Measurements from ENCODE around the gene C1orf53. TPM values are rescaled to one million over a fixed set of nuclear protein-coding genes. Genes with fewer than 3 reads are reported as not detected.

The C1orf53 gene
- total and polyA plus RNA-seq, 2 of the 8 experiments (the other 6 are each of a cell fraction or from before 2014, with no cell fraction given): 0.56 to 1.3 TPM

- Histone ChIP-seq H3K4me1 (replicated peaks in 1 of 4; ENCODE audit: control insufficient read depth in 3 of 4, insufficient read depth in 4 of 4, low read length in 3 of 4) (peaks cover 13 to 45% (median 23%) of the 10 kb centered on the region in 4 experiments), H3K79me2 (ENCODE audit: control insufficient read depth in 1 of 2, insufficient read depth in 2 of 2, low read length in 2 of 2) (no peaks in the 10 kb centered on the region), H2BK5ac (ENCODE audit: low read depth, low read length) (no peak overlapping the region), H3K9ac (replicated peaks in 1 of 4; ENCODE audit: extremely low read depth in 1 of 4, low read depth in 3 of 4, low read length in 3 of 4) (no peak overlapping the region), H2BK12ac (ENCODE audit: low read depth, low read length) (no peak overlapping the region), H3K18ac (ENCODE audit: extremely low read depth, low read length) (peak overlapping the region; percentile 66; the same call in 1 of the 2 replicates), H3K4ac (replicated peaks; ENCODE audit: insufficient read length, low read depth, low read length) (no peak overlapping the region), H3K23me2 (ENCODE audit: low read depth, low read length) (peaks cover 4% of the 10 kb centered on the region; the same call in 1 of the 2 replicates), H3K23ac (ENCODE audit: insufficient read length) (no peak overlapping the region), H2AK5ac (ENCODE audit: low read depth, low read length) (no peak overlapping the region), H3K9me3 (ENCODE audit: insufficient read depth in 2 of 2, low read depth in 1 of 2, low read length in 1 of 2) (no peaks in the 10 kb centered on the region), H3K4me2 (ENCODE audit: insufficient read depth in 1 of 2, low read depth in 2 of 2, low read length in 2 of 2) (peak overlapping the region; percentile 74 to 83), H3K56ac (replicated peaks; ENCODE audit: insufficient read length, low read depth, low read length) (no peak overlapping the region), H4K91ac (replicated peaks; ENCODE audit: insufficient read length, low read length) (no peak overlapping the region), H3K27ac (ENCODE audit: low read depth, low read length) (no peak overlapping the region), H3K14ac (ENCODE audit: insufficient read length) (no peak overlapping the region), H3K4me3 (ENCODE audit: extremely low read depth in 1 of 4, insufficient read depth in 2 of 4, low read depth in 3 of 4, low read length in 4 of 4) (peak overlapping the region; percentile 12 to 58 (median 28); a peak in 6 of 8 replicates), H3K79me1 (ENCODE audit: low read depth, low read length) (no peaks in the 10 kb centered on the region), H4K20me1 (replicated peaks in 1 of 2; ENCODE audit: control insufficient read depth in 1 of 2, insufficient read depth in 2 of 2, low read length in 2 of 2) (peaks cover 14 to 21% of the 10 kb centered on the region in 2 experiments), H4K8ac (ENCODE audit: extremely low read depth, insufficient read depth, low read length) (no peak overlapping the region), H2BK15ac (ENCODE audit: low read length) (no peak overlapping the region; the same call in 1 of the 2 replicates), H2AFZ (ENCODE audit: low read length) (no peak overlapping the region; the same call in 1 of the 2 replicates), H4K5ac (ENCODE audit: insufficient read length, low read depth, low read length) (no peak overlapping the region), H2BK20ac (ENCODE audit: low read length) (no peak overlapping the region), H3K27me3 (replicated peaks in 1 of 4; ENCODE audit: control insufficient read depth in 3 of 4, extremely low read depth in 1 of 4, insufficient read depth in 3 of 4, low read length in 3 of 4) (peaks cover 91 to 100% (median 98%) of the 10 kb centered on the region in 4 experiments), H2BK120ac (replicated peaks; ENCODE audit: low read depth, low read length) (no peak overlapping the region), H3K36me3 (ENCODE audit: control insufficient read depth in 2 of 4, insufficient read depth in 4 of 4, low read length in 3 of 4) (no peaks in the 10 kb centered on the region)
- ChIA-PET POLR2A (ENCODE audit: partially characterized antibody) (interaction anchor here (0.8 to 1.5 kb wide), 3 partner anchors 9 to 10 kb away, joined by 3 to 4 read pairs (median 3); no protein-coding TSS in a partner anchor), CTCF (ENCODE audit: partially characterized antibody) (interaction anchor here (1.0 to 2.2 kb wide), 6 partner anchors 8 to 296 kb away, joined by 3 to 9 read pairs (median 6); partner anchors contain the start of gene C1orf53)
- WGBS, 2 experiments (ENCODE audit: extremely low coverage in 1 of 2, insufficient coverage in 1 of 2, insufficient read length in 1 of 2, insufficient replicate concordance in 2 of 2, low coverage in 1 of 2, low lambda C conversion rate in 2 of 2, missing lambda C conversion rate in 1 of 2): 2% methylated on average over 32 of the region's 47 CpGs; no CpG with 5 or more reads in 1 of the 2 experiments
- FAIRE-seq (no peak), DNase-seq (ENCODE audit: low read depth in 1 of 2, low spot score in 2 of 2) (peak in 1 of 2 experiments; percentile 79)
- TF ChIP-seq RBBP5 (IDR thresholded peaks at IDR 0.05; ENCODE audit: borderline replicate concordance, low read depth, low read length) (no peak), CTBP2 (IDR thresholded peaks at IDR 0.05; ENCODE audit: borderline replicate concordance, insufficient read depth, insufficient read length, low read length) (peak; percentile 95), RNF2 (IDR thresholded peaks at IDR 0.05; ENCODE audit: borderline replicate concordance, low read depth, low read length, missing control alignments, poor library complexity, severe bottlenecking) (peak; percentile 34), TBP (IDR thresholded peaks at IDR 0.05; ENCODE audit: low read depth, low read length) (peak; percentile 30; the same call in 1 of the 2 replicates), TCF12 (IDR thresholded peaks at IDR 0.05; ENCODE audit: low read depth, low read length) (0 out of 2 replicates have a peak, but pooled peaks have one; percentile 6), MAX (IDR thresholded peaks at IDR 0.05) (peak; percentile 15; the same call in 1 of the 2 replicates), HDAC2 (IDR thresholded peaks at IDR 0.05; ENCODE audit: borderline replicate concordance in 1 of 2, low read depth in 2 of 2, low read length in 2 of 2) (0 out of 4 replicates have a peak, but pooled peaks of 1 of the 2 experiments have one; percentile 63), TAF7 (optimal IDR thresholded peaks at IDR 0.05; ENCODE audit: borderline replicate concordance, low read depth, low read length) (no peak), TEAD4 (IDR thresholded peaks at IDR 0.05; ENCODE audit: low read depth, low read length) (no peak)
Measured at GRCh38 chr1:197911111-197911856, 8.9 kb downstream of the C1orf53 start.
